GM15510 (cell line): ENCODE measurements around the gene PDE3B.

Experiments
- POLR2A ChIP-seq: IDR thresholded peaks from 3 replicates; pipeline ENCODE4 v1.6.1; 2011; ENCODE audit warnings: borderline replicate concordance; ENCODE audit not compliant: insufficient read length; ENCODE audit errors: extremely low read depth

Gene PDE3B

GRCh38 chr11:14713496-14714244, 70.1 kb downstream of the PDE3B start:
- TF ChIP-seq POLR2A = no peak

- TF ChIP-seq POLR2A = no peak
Observed at GRCh38 chr11:14722496-14722895, 78.9 kb downstream of the PDE3B start.

- TF ChIP-seq POLR2A = no peak
Observed at GRCh38 chr11:14725150-14725549, 81.5 kb downstream of the PDE3B start.

GRCh38 chr11:14727215-14727614, 83.6 kb downstream of the PDE3B start:
- TF ChIP-seq POLR2A = no peak

- TF ChIP-seq POLR2A = no peak
Observed at GRCh38 chr11:14727746-14728145, 84.1 kb downstream of the PDE3B start.

GRCh38 chr11:14741195-14741594, 97.6 kb downstream of the PDE3B start:
- no peak for TF ChIP-seq POLR2A

GRCh38 chr11:14742849-14743559, 99.4 kb downstream of the PDE3B start:
- no peak for TF ChIP-seq POLR2A

GRCh38 chr11:14746857-14747395, 103.3 kb downstream of the PDE3B start:
- TF ChIP-seq POLR2A = no peak

- TF ChIP-seq POLR2A = no peak
Observed at GRCh38 chr11:14748090-14748489, 104.5 kb downstream of the PDE3B start.

GRCh38 chr11:14750911-14751310, 107.3 kb downstream of the PDE3B start:
- no peak for TF ChIP-seq POLR2A

GRCh38 chr11:14751975-14752407, 108.4 kb downstream of the PDE3B start:
- no peak for TF ChIP-seq POLR2A

- TF ChIP-seq POLR2A = no peak
Observed at GRCh38 chr11:14755140-14755539, 111.5 kb downstream of the PDE3B start.

GRCh38 chr11:14756349-14756748, 112.7 kb downstream of the PDE3B start:
- TF ChIP-seq POLR2A = no peak

GRCh38 chr11:14764179-14764578, 120.6 kb downstream of the PDE3B start:
- TF ChIP-seq POLR2A = no peak
